CD4-positive, alpha-beta memory T cell (primary cell): Measurements from ENCODE around the gene HYAL1. TPM values are rescaled to one million over a fixed set of nuclear protein-coding genes. Genes with fewer than 3 reads are reported as not detected.
A peak's percentile ranks its signal among the peaks of the same experiment; 100 is the strongest.

Source experiments
- CTCF ChIA-PET: fragments of 350-600 bp; sonication (Branson Sonifier 250); formaldehyde crosslinking; loops from one replicate; lab custom pipeline; 2021; ENCODE audit warnings: inconsistent platforms; ENCODE audit not compliant: partially characterized antibody; lab: Charles Lee
- POLR2A ChIA-PET: fragments of 350-600 bp; sonication (Branson Sonifier 250); formaldehyde crosslinking; loops from one replicate; lab custom pipeline; 2021; ENCODE audit not compliant: partially characterized antibody; lab: Charles Lee
- DNase-seq, 5 donors: peaks; one replicate each; pipeline versions ENCODE4 v3.0.0 to v3.0.0-alpha.2; 2020 to 2022; ENCODE audit warnings: mixed read lengths in 1 of 5
- H3K27ac ChIP-seq: one replicate; pipeline ENCODE4 v1.7.0; 2013; ENCODE audit warnings: low read depth, low read length
- H3K27me3 ChIP-seq: 2 replicates; pipeline ENCODE4 v1.7.0; 2013; ENCODE audit warnings: mild to moderate bottlenecking, low read length, moderate library complexity; ENCODE audit not compliant: insufficient read depth
- H3K36me3 ChIP-seq: 2 replicates; pipeline ENCODE4 v1.7.0; 2013; ENCODE audit warnings: mild to moderate bottlenecking, low read length, moderate library complexity; ENCODE audit not compliant: insufficient read depth
- H3K4me1 ChIP-seq: 2 replicates; pipeline ENCODE4 v1.7.0; 2013; ENCODE audit warnings: mild to moderate bottlenecking, low read length, moderate library complexity; ENCODE audit not compliant: insufficient read depth
- H3K4me3 ChIP-seq, 2 donors: one replicate each; pipeline ENCODE4 v1.7.0; 2013; ENCODE audit warnings: low read length in 2 of 2, mild to moderate bottlenecking in 1 of 2
- H3K9me3 ChIP-seq, 2 donors: one replicate each; pipeline ENCODE4 v1.7.0; 2013; ENCODE audit warnings: low read length in 2 of 2, control low read depth in 1 of 2; ENCODE audit not compliant: control insufficient read depth in 1 of 2
- H3K27ac Mint-ChIP-seq, 7 donors: one replicate each; pipeline ENCODE4 v1.8.0; 2020 to 2021; ENCODE audit warnings: mixed read lengths in 7 of 7, mild to moderate bottlenecking in 6 of 7, inconsistent platforms in 3 of 7, moderate library complexity in 3 of 7
- H3K27me3 Mint-ChIP-seq, 2 donors: one replicate each; pipeline ENCODE4 v1.8.0; 2020 to 2021; ENCODE audit warnings: mixed read lengths in 2 of 2
- H3K36me3 Mint-ChIP-seq, 2 donors: one replicate each; pipeline ENCODE4 v1.8.0; 2020 to 2021; ENCODE audit warnings: mixed read lengths in 2 of 2, inconsistent platforms in 1 of 2, mild to moderate bottlenecking in 1 of 2
- H3K4me1 Mint-ChIP-seq, 4 donors: one replicate each; pipeline ENCODE4 v1.8.0; 2020 to 2021; ENCODE audit warnings: mixed read lengths in 4 of 4, mild to moderate bottlenecking in 1 of 4
- H3K4me3 Mint-ChIP-seq, 8 donors: one replicate each; pipeline ENCODE4 v1.8.0; 2020 to 2021; ENCODE audit warnings: mixed read lengths in 8 of 8, mild to moderate bottlenecking in 7 of 8, moderate library complexity in 6 of 8, inconsistent platforms in 3 of 8
- H3K9me3 Mint-ChIP-seq, 8 donors: one replicate each; pipeline ENCODE4 v1.8.0; 2020 to 2021; ENCODE audit warnings: mixed read lengths in 8 of 8, mild to moderate bottlenecking in 5 of 8, inconsistent platforms in 3 of 8, moderate library complexity in 1 of 8
- intact Hi-C: fragments of 100-400 bp; cut with micrococcal nuclease; formaldehyde crosslinking; loops from one replicate; pipeline ENCODE4 v1.15.1; 2023
- polyA plus RNA-seq, 2 donors: library from polyadenylated mRNA; unstranded; fragments of 300-500 nt; fragmentation: Illumina TruSeq; gene quantifications; one replicate each; pipeline ENCODE4 v1.2.3, GENCODE V29; 2021
- total RNA-seq, 2 experiments: library from RNA; stranded (reverse); gene quantifications; one replicate each; pipeline ENCODE4 v1.2.3, GENCODE V29; 2021

HYAL1 gene
- total and polyA plus RNA-seq, 4 experiments from 2014 or later = 0.09 to 0.50 (median 0.29) TPM

- Mint-ChIP-seq H3K4me3 (peak overlapping the region; percentile 88 to 98 (median 95)), H3K36me3 (peaks cover 4 to 22% of the 10 kb centered on the region in 2 donors), H3K9me3 (peaks cover 0 to 4% (median 0%) of the 10 kb centered on the region in 8 donors), H3K27ac (peak overlapping the region; percentile 93 to 100 (median 98)), H3K4me1 (peaks cover 42 to 76% (median 56%) of the 10 kb centered on the region in 4 donors), H3K27me3 (no peaks in the 10 kb centered on the region)
- peaks cover 6% of the 10 kb centered on the region for H3K36me3 ChIP-seq
- intact Hi-C loops = loop anchor here (1.0 to 5.0 kb wide), 5 partner anchors 9 to 100 kb away; partner anchors contain the start of genes CYB561D2, GNAI2, HYAL3 and NAA80
- peak overlapping the region; percentile 87 to 94 for H3K4me3 ChIP-seq
- H3K9me3 ChIP-seq = no peaks in the 10 kb centered on the region
- ChIA-PET CTCF (interaction anchor here (0.6 to 5.8 kb wide), 16 partner anchors 8 to 274 kb away, joined by 3 to 84 read pairs (median 6); partner anchors contain the start of genes CYB561D2, HYAL1, HYAL2 and HYAL3), POLR2A (interaction anchor here (0.6 to 20.5 kb wide), 27 partner anchors 8 to 1898 kb away, joined by 3 to 595 read pairs (median 4); partner anchors contain the start of genes CCDC51, CYB561D2, GNAI2 and HEMK1)
- peak overlapping the region; percentile 96 for H3K27ac ChIP-seq
- no peaks in the 10 kb centered on the region for H3K27me3 ChIP-seq
- peaks cover 80% of the 10 kb centered on the region for H3K4me1 ChIP-seq
- peak; percentile 89 to 98 (median 92) for DNase-seq
Measured at GRCh38 chr3:50337175-50337861, 33.9 kb upstream of the HYAL1 start.

- Histone ChIP-seq H3K27ac (peak overlapping the region; percentile 96), H3K4me1 (peaks cover 80% of the 10 kb centered on the region), H3K36me3 (peaks cover 13% of the 10 kb centered on the region), H3K4me3 (peak overlapping the region; percentile 87 to 94), H3K9me3 (no peaks in the 10 kb centered on the region), H3K27me3 (no peaks in the 10 kb centered on the region)
- peaks cover 4 to 28% of the 10 kb centered on the region in 2 donors for H3K36me3 Mint-ChIP-seq
- peak overlapping the region; percentile 93 to 100 (median 98) for H3K27ac Mint-ChIP-seq
- no peaks in the 10 kb centered on the region for H3K27me3 Mint-ChIP-seq
- peaks cover 0 to 4% (median 0%) of the 10 kb centered on the region in 8 donors for H3K9me3 Mint-ChIP-seq
- peak overlapping the region; percentile 88 to 99 (median 96) for H3K4me3 Mint-ChIP-seq
- POLR2A ChIA-PET = interaction anchor here (0.6 to 20.5 kb wide), 23 partner anchors 8 to 1335 kb away, joined by 3 to 595 read pairs (median 4); partner anchors contain the start of genes CYB561D2, GNAI2, HEMK1 and HYAL2
- intact Hi-C loops = loop anchor here (1.0 to 5.0 kb wide), 5 partner anchors 8 to 99 kb away; partner anchors contain the start of genes CYB561D2, GNAI2, HYAL3 and NAA80
- DNase-seq = peak in 1 of 5 donors; percentile 77
- H3K4me1 Mint-ChIP-seq = peaks cover 40 to 76% (median 57%) of the 10 kb centered on the region in 4 donors
- CTCF ChIA-PET = interaction anchor here (0.6 to 5.8 kb wide), 16 partner anchors 9 to 273 kb away, joined by 3 to 84 read pairs (median 6); partner anchors contain the start of genes CYB561D2, HYAL1, HYAL2 and HYAL3
Measured at GRCh38 chr3:50336452-50337174, 33.2 kb upstream of the HYAL1 start.

- Histone ChIP-seq H3K4me1 (peaks cover 59% of the 10 kb centered on the region), H3K27me3 (no peaks in the 10 kb centered on the region), H3K36me3 (peaks cover 32% of the 10 kb centered on the region), H3K27ac (peak overlapping the region; percentile 96), H3K9me3 (no peaks in the 10 kb centered on the region), H3K4me3 (no peak overlapping the region)
- intact Hi-C loops = loop anchor here (5.0 kb wide), 1 partner anchor 97 kb away; the partner anchor contains the start of gene GNAI2
- Mint-ChIP-seq H3K27me3 (no peaks in the 10 kb centered on the region), H3K4me3 (peak overlapping the region in 7 of 8 donors; percentile 21 to 71 (median 56)), H3K4me1 (peaks cover 29 to 60% (median 47%) of the 10 kb centered on the region in 4 donors), H3K36me3 (peaks cover 4 to 46% of the 10 kb centered on the region in 2 donors), H3K27ac (peak overlapping the region; percentile 85 to 97 (median 94)), H3K9me3 (peaks cover 0 to 4% (median 0%) of the 10 kb centered on the region in 8 donors)
- ChIA-PET POLR2A (interaction anchor here (1.5 to 20.5 kb wide), 4 partner anchors 15 to 277 kb away, joined by 3 to 595 read pairs (median 161); partner anchors contain the start of genes CISH, CYB561D2, HYAL2 and HYAL3), CTCF (interaction anchor here (1.7 kb wide), 1 partner anchor 11 kb away, joined by 7 read pairs; the partner anchor contains the start of gene HYAL2)
- peak in 1 of 5 donors; percentile 5 for DNase-seq
Measured at GRCh38 chr3:50334339-50335075, 31.1 kb upstream of the HYAL1 start.

- DNase-seq = peak in 3 of 5 donors; percentile 22 to 61 (median 29)
- peaks cover 0 to 4% (median 0%) of the 10 kb centered on the region in 8 donors for H3K9me3 Mint-ChIP-seq
- intact Hi-C loops = no loop called here
- H3K27ac Mint-ChIP-seq = peak overlapping the region; percentile 85 to 96 (median 93)
- Histone ChIP-seq H3K4me3 (no peak overlapping the region), H3K27ac (peak overlapping the region; percentile 96), H3K36me3 (peaks cover 32% of the 10 kb centered on the region), H3K4me1 (peaks cover 53% of the 10 kb centered on the region), H3K27me3 (no peaks in the 10 kb centered on the region), H3K9me3 (no peaks in the 10 kb centered on the region)
- H3K27me3 Mint-ChIP-seq = no peaks in the 10 kb centered on the region
- ChIA-PET POLR2A (interaction anchor here (1.5 to 20.5 kb wide), 4 partner anchors 14 to 278 kb away, joined by 3 to 595 read pairs (median 161); partner anchors contain the start of genes CISH, CYB561D2, HYAL2 and HYAL3), CTCF (interaction anchor here (0.7 to 1.7 kb wide), 2 partner anchors 10 to 16 kb away, joined by 3 to 7 read pairs; partner anchors contain the start of gene HYAL2)
- H3K4me1 Mint-ChIP-seq = peaks cover 25 to 54% (median 41%) of the 10 kb centered on the region in 4 donors
- peak overlapping the region in 7 of 8 donors; percentile 21 to 71 (median 56) for H3K4me3 Mint-ChIP-seq
- H3K36me3 Mint-ChIP-seq = peaks cover 4 to 45% of the 10 kb centered on the region in 2 donors
Measured at GRCh38 chr3:50333744-50334328, 30.5 kb upstream of the HYAL1 start.

- Histone ChIP-seq H3K9me3 (no peaks in the 10 kb centered on the region), H3K4me3 (no peak overlapping the region), H3K27ac (no peak overlapping the region), H3K27me3 (no peaks in the 10 kb centered on the region), H3K4me1 (peaks cover 55% of the 10 kb centered on the region), H3K36me3 (peaks cover 32% of the 10 kb centered on the region)
- intact Hi-C loops = no loop called here
- H3K4me3 Mint-ChIP-seq = no peak overlapping the region
- ChIA-PET CTCF (interaction anchor here (1.0 kb wide), 1 partner anchor 10 kb away, joined by 3 read pairs; no protein-coding TSS in a partner anchor), POLR2A (interaction anchor here (1.3 to 20.5 kb wide), 3 partner anchors 9 to 20 kb away, joined by 4 to 595 read pairs (median 27); partner anchors contain the start of genes CYB561D2, NPRL2, RASSF1 and TMEM115)
- H3K4me1 Mint-ChIP-seq = peaks cover 27 to 61% (median 40%) of the 10 kb centered on the region in 4 donors
- peak in 1 of 5 donors; percentile 18 for DNase-seq
- peaks cover 0 to 3% (median 0%) of the 10 kb centered on the region in 8 donors for H3K9me3 Mint-ChIP-seq
- peak overlapping the region in 2 of 7 donors; percentile 22 to 44 for H3K27ac Mint-ChIP-seq
- no peaks in the 10 kb centered on the region for H3K27me3 Mint-ChIP-seq
- peaks cover 4 to 42% of the 10 kb centered on the region in 2 donors for H3K36me3 Mint-ChIP-seq
Measured at GRCh38 chr3:50331364-50331907, 28.1 kb upstream of the HYAL1 start.
